NCI-H2081 (cell line): ENCODE measurements around the gene OR13C8.
A peak's percentile ranks its signal among the peaks of the same experiment; 100 is the strongest.
"Not testable (repeated sequence)": the region's sequence is repeated elsewhere in the genome, so short reads cannot be mapped to it uniquely, and the experiment has no call there.

ENCODE experiments used
- DNase-seq, 2 experiments: peaks; one replicate each; lab custom pipeline; 2025; lab: John Stamatoyannopoulos, UW

OR13C8 gene

GRCh38 chr9:104568868-104569267 lies at the start of gene OR13C8:
TSS of gene OR13C8 (plus strand) at chr9:104569168. CDS start at chr9:104569168, 0 bp downstream.
- no peak for DNase-seq

- DNase-seq = not testable (repeated sequence)
These were observed 48.7 kb upstream of the OR13C8 start for GRCh38 chr9:104520241-104520640.

- no peak for DNase-seq
These were observed 41.9 kb upstream of the OR13C8 start, which contains the start of gene OR13C4 for GRCh38 chr9:104527109-104527508. TSS of gene OR13C4 (minus strand) at chr9:104527209. CDS start at chr9:104527209, 0 bp downstream.

- no peak for DNase-seq
These were observed 32.2 kb upstream of the OR13C8 start, which contains the start of gene OR13C3 for GRCh38 chr9:104536756-104537155. TSS of gene OR13C3 (minus strand) at chr9:104536856. CDS start at chr9:104536723, 133 bp downstream.

- DNase-seq = no peak
These were observed 29.7 kb upstream of the OR13C8 start for GRCh38 chr9:104539275-104539674.

GRCh38 chr9:104544644-104545043 lies 24.3 kb upstream of the OR13C8 start:
- DNase-seq = no peak

GRCh38 chr9:104553261-104553660 lies 15.7 kb upstream of the OR13C8 start:
- DNase-seq = no peak

- DNase-seq = no peak
These were observed 13.4 kb upstream of the OR13C8 start for GRCh38 chr9:104555521-104555920.

- no peak for DNase-seq
These were observed 11.9 kb upstream of the OR13C8 start for GRCh38 chr9:104556830-104557634.

GRCh38 chr9:104564358-104564757 lies 4.6 kb upstream of the OR13C8 start:
- no peak for DNase-seq

- no peak for DNase-seq
These were observed 3.6 kb downstream of the OR13C8 start for GRCh38 chr9:104572612-104573011.

GRCh38 chr9:104575456-104575855 lies 6.5 kb downstream of the OR13C8 start:
- DNase-seq = no peak

- DNase-seq = no peak
These were observed 8.3 kb downstream of the OR13C8 start for GRCh38 chr9:104577263-104577662.

GRCh38 chr9:104580562-104580961 lies 11.6 kb downstream of the OR13C8 start:
- no peak for DNase-seq

GRCh38 chr9:104586496-104587180 lies 17.7 kb downstream of the OR13C8 start:
- DNase-seq = no peak

- no peak for DNase-seq
These were observed 20.7 kb downstream of the OR13C8 start for GRCh38 chr9:104589626-104590025.

- DNase-seq = not testable (repeated sequence)
These were observed 29.8 kb downstream of the OR13C8 start for GRCh38 chr9:104598749-104599148.

- not testable (repeated sequence) for DNase-seq
These were observed 30.3 kb downstream of the OR13C8 start, which contains the start of gene OR13C5 for GRCh38 chr9:104599313-104599712. TSS of gene OR13C5 (minus strand) at chr9:104599413. CDS start at chr9:104599413, 0 bp downstream.

GRCh38 chr9:104604801-104605200 lies 35.8 kb downstream of the OR13C8 start:
- DNase-seq = no peak

- DNase-seq = not testable (repeated sequence)
These were observed 36.6 kb downstream of the OR13C8 start, which contains the start of gene OR13C2 for GRCh38 chr9:104605527-104605926. TSS of gene OR13C2 (minus strand) at chr9:104605627. CDS start at chr9:104605627, 0 bp downstream.

- peak in 1 of 2 experiments; percentile 31 for DNase-seq
These were observed 37.2 kb downstream of the OR13C8 start for GRCh38 chr9:104606152-104606551.

GRCh38 chr9:104608336-104608735 lies 39.4 kb downstream of the OR13C8 start:
- DNase-seq = no peak

- no peak for DNase-seq
These were observed 42.2 kb downstream of the OR13C8 start for GRCh38 chr9:104611213-104611612.
